Tibial nerve (tissue), 4 donors: Measurements from ENCODE around the gene CDH11. TPM values are rescaled to one million over a fixed set of nuclear protein-coding genes. Genes with fewer than 3 reads are reported as not detected.
A peak's percentile ranks its signal among the peaks of the same experiment; 100 is the strongest.

Experiments
- DNase-seq, 2 donors: peaks; one replicate each; pipeline ENCODE4 v3.0.0-alpha.2; 2019; ENCODE audit warnings: low spot score in 2 of 2
- H3K27ac ChIP-seq, 4 donors: fragments of 200-600 bp; sonication (generic) in 3 of 4; one replicate each; pipeline ENCODE4 v1.5.1; 2017 to 2019; ENCODE audit warnings: mild to moderate bottlenecking in 1 of 4
- H3K27me3 ChIP-seq, 2 donors: fragments of 200-600 bp; sonication (generic) in 1 of 2; one replicate each; pipeline versions ENCODE4 v1.5.1 to v1.6.0; 2017 to 2019
- H3K36me3 ChIP-seq, 3 donors: fragments of 200-600 bp; sonication (generic); one replicate each; pipeline ENCODE4 v1.5.1; 2018 to 2019
- H3K4me1 ChIP-seq, 4 donors: fragments of 200-600 bp; sonication (generic) in 3 of 4; one replicate each; pipeline ENCODE4 v1.5.1; 2017 to 2019
- H3K4me3 ChIP-seq, 4 donors: fragments of 200-600 bp; sonication (generic) in 3 of 4; one replicate each; pipeline ENCODE4 v1.5.1; 2017 to 2019; ENCODE audit warnings: mild to moderate bottlenecking in 1 of 4, moderate library complexity in 1 of 4
- H3K9me3 ChIP-seq, 4 donors: fragments of 200-600 bp; sonication (generic) in 3 of 4; one replicate each; pipeline ENCODE4 v1.5.1; 2017 to 2019
- CTCF ChIP-seq, 5 experiments: fragments of 200-600 bp in 3 of 5; fragments of 450-650 bp in 2 of 5; sonication (generic) in 3 of 5; IDR thresholded peaks; one replicate each; pipeline ENCODE4 v1.5.1; 2016 to 2019; ENCODE audit warnings: antibody characterized with exemption in 5 of 5, mild to moderate bottlenecking in 3 of 5, moderate library complexity in 2 of 5
- EP300 ChIP-seq, 2 donors: sonication (generic); formaldehyde crosslinking; IDR thresholded peaks; one replicate each; pipeline ENCODE4 v1.6.1; 2017; ENCODE audit warnings: antibody characterized with exemption in 2 of 2, mild to moderate bottlenecking in 1 of 2
- POLR2A ChIP-seq, 2 donors: fragments of 450-650 bp; IDR thresholded peaks; one replicate each; pipeline ENCODE4 v1.6.1; 2017; ENCODE audit warnings: antibody characterized with exemption in 2 of 2, mild to moderate bottlenecking in 2 of 2, moderate library complexity in 2 of 2
- WGBS, 2 donors: methylation state at CpG; one replicate each; pipeline ENCODE4 v1.1.5; 2018; 5-methylcytosine and 5-hydroxymethylcytosine counted together
- total RNA-seq, 4 donors: library from RNA; depleted of rRNA; stranded (reverse); fragments of >200 nt; gene quantifications; one replicate each; pipeline ENCODE4 v1.1.0, GENCODE V29; 2016

CDH11 gene
- total RNA-seq, 4 donors from 2014 or later, result 72.6 to 265 (median 98.1) TPM

GRCh38 chr16:64919929-64920607 lies 201.8 kb downstream of the CDH11 start:
- WGBS, 2 donors, result 54 to 58% methylated on average over 2 of the region's 2 CpGs
- Histone ChIP-seq H3K4me3 (no peak overlapping the region), H3K36me3 (no peaks in the 10 kb centered on the region), H3K27ac (no peak overlapping the region), H3K9me3 (no peaks in the 10 kb centered on the region), H3K4me1 (no peaks in the 10 kb centered on the region), H3K27me3 (no peaks in the 10 kb centered on the region)
- TF ChIP-seq POLR2A (IDR thresholded peaks at IDR 0.05) (no peak), EP300 (IDR thresholded peaks at IDR 0.05) (no peak), CTCF (IDR thresholded peaks at IDR 0.05) (no peak)
- DNase-seq, result no peak

- H3K4me3 ChIP-seq, result no peak overlapping the region
- H3K9me3 ChIP-seq, result no peaks in the 10 kb centered on the region
- no peak for TF ChIP-seq POLR2A (IDR thresholded peaks at IDR 0.05)
- TF ChIP-seq EP300 (IDR thresholded peaks at IDR 0.05), result no peak
- no peak for TF ChIP-seq CTCF (IDR thresholded peaks at IDR 0.05)
- WGBS, 2 donors, result 67 to 74% methylated on average over 1 of the region's 1 CpG
- no peak for DNase-seq
- H3K27me3 ChIP-seq, result no peaks in the 10 kb centered on the region
- H3K4me1 ChIP-seq, result no peaks in the 10 kb centered on the region
- H3K36me3 ChIP-seq, result no peaks in the 10 kb centered on the region
- H3K27ac ChIP-seq, result no peak overlapping the region
Observed at GRCh38 chr16:64919141-64919540, 202.7 kb downstream of the CDH11 start.

GRCh38 chr16:64916051-64916450 lies 205.8 kb downstream of the CDH11 start:
- DNase-seq, result no peak
- no peaks in the 10 kb centered on the region for H3K36me3 ChIP-seq
- no peaks in the 10 kb centered on the region for H3K27me3 ChIP-seq
- no peak overlapping the region for H3K27ac ChIP-seq
- no peak overlapping the region for H3K4me3 ChIP-seq
- TF ChIP-seq CTCF (IDR thresholded peaks at IDR 0.05), result no peak
- no peak for TF ChIP-seq EP300 (IDR thresholded peaks at IDR 0.05)
- TF ChIP-seq POLR2A (IDR thresholded peaks at IDR 0.05), result no peak
- 78 to 94% methylated on average over 2 of the region's 2 CpGs for WGBS, 2 donors
- H3K9me3 ChIP-seq, result no peaks in the 10 kb centered on the region
- H3K4me1 ChIP-seq, result no peaks in the 10 kb centered on the region

- no peaks in the 10 kb centered on the region for H3K27me3 ChIP-seq
- 38 to 40% methylated on average over 6 of the region's 6 CpGs for WGBS, 2 donors
- H3K4me1 ChIP-seq, result no peaks in the 10 kb centered on the region
- H3K36me3 ChIP-seq, result no peaks in the 10 kb centered on the region
- TF ChIP-seq CTCF (IDR thresholded peaks at IDR 0.05), result no peak
- no peak for TF ChIP-seq POLR2A (IDR thresholded peaks at IDR 0.05)
- TF ChIP-seq EP300 (IDR thresholded peaks at IDR 0.05), result no peak
- no peak overlapping the region for H3K27ac ChIP-seq
- no peaks in the 10 kb centered on the region for H3K9me3 ChIP-seq
- peak in 1 of 2 donors; percentile 14 for DNase-seq
- no peak overlapping the region for H3K4me3 ChIP-seq
Observed at GRCh38 chr16:64910356-64910755, 211.5 kb downstream of the CDH11 start.

- 41 to 52% methylated on average over 5 of the region's 5 CpGs for WGBS, 2 donors
- no peaks in the 10 kb centered on the region for H3K36me3 ChIP-seq
- H3K27ac ChIP-seq, result no peak overlapping the region
- no peak overlapping the region for H3K4me3 ChIP-seq
- H3K27me3 ChIP-seq, result no peaks in the 10 kb centered on the region
- H3K9me3 ChIP-seq, result no peaks in the 10 kb centered on the region
- TF ChIP-seq CTCF (IDR thresholded peaks at IDR 0.05) (no peak), POLR2A (IDR thresholded peaks at IDR 0.05) (no peak), EP300 (IDR thresholded peaks at IDR 0.05) (no peak)
- H3K4me1 ChIP-seq, result no peaks in the 10 kb centered on the region
- DNase-seq, result no peak
Observed at GRCh38 chr16:64907844-64908243, 214.0 kb downstream of the CDH11 start.
